GM12874 (cell line): ENCODE measurements around the gene TSC1.

Experiments used
- TF ChIP-seq, protein P1 (sequence below): IDR thresholded peaks from 2 replicates; pipeline ENCODE4 v1.5.1; 2011; ENCODE audit warnings: low read depth, mild to moderate bottlenecking, control low read depth, low read length, moderate library complexity; ENCODE audit not compliant: insufficient read depth

TSC1 gene

DNA sequence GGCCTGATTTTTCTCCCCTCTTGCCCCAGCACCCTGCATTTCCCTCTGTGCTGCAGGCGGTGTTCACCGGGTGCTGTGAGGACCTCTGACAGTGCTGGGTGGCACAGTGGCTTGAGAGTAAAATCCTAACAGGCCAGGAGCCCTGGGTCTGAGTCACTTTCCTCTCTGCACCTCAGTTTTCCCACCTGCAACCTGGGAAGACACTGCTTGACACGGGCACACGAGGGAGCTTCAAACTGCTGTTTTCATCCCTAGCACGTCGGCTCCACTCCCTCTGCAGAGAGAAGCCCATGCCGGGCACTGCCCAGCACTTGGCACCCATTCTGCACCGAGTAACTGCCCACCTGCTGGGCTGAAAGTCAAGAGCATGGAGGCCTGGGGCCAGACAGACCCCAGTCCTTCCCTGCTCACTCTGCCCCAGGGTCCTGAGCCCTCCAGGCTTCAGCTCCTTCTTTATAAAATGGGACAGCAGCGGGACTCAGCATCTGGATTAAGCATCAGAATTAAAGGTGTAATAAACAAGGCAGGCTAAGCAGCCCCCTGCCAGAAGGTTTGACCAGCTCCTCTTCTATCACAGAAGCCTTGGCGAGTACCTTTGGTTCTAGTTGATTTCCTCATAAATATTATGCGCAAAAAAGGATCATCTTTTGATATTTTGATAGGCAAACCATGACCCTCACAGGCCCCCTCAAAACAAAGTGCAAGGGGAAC, 39.2 kb upstream of the TSC1 start:
- TF ChIP-seq, protein P1, sequence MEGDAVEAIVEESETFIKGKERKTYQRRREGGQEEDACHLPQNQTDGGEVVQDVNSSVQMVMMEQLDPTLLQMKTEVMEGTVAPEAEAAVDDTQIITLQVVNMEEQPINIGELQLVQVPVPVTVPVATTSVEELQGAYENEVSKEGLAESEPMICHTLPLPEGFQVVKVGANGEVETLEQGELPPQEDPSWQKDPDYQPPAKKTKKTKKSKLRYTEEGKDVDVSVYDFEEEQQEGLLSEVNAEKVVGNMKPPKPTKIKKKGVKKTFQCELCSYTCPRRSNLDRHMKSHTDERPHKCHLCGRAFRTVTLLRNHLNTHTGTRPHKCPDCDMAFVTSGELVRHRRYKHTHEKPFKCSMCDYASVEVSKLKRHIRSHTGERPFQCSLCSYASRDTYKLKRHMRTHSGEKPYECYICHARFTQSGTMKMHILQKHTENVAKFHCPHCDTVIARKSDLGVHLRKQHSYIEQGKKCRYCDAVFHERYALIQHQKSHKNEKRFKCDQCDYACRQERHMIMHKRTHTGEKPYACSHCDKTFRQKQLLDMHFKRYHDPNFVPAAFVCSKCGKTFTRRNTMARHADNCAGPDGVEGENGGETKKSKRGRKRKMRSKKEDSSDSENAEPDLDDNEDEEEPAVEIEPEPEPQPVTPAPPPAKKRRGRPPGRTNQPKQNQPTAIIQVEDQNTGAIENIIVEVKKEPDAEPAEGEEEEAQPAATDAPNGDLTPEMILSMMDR: no peak

DNA sequence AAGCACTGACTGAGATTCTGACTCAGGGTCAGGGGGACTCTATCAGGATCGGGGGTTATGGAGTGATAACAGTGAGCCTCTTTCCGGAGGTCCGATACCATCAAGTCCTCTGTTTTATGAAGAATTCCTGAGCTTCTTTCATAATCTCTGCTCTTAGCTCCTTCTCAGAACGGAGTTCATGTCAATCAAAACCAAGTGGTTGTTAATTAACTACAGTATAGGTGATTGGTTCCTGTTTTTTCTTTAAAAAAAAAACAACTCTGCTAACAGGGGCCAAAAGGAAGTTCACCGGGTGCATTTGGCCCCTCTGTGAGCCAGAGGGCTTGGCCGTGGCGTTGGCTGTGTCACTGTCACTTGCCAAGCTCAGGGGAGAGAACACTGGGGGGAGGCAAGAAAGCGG, 38.0 kb upstream of the TSC1 start:
- TF ChIP-seq, protein P1: no peak

DNA sequence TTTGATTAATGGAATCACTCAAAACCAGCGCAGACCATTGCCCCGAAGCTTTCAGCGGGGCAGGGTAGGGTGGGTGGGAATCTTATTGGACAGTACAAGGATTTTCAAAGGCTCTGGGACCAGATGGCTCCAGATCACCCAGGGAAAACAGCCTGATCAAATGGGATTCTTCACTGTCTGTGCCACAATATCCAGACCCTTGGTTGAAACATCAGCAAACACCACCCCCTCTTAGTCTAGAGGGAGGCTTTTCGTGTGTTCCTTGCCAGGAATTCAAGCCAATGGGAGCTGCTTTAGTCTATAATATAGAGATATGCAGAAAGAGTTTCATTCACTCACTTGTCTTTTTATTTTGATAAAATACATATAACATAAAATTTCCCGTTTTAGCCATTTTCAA, 35.7 kb upstream of the TSC1 start:
- TF ChIP-seq, protein P1: no peak

DNA sequence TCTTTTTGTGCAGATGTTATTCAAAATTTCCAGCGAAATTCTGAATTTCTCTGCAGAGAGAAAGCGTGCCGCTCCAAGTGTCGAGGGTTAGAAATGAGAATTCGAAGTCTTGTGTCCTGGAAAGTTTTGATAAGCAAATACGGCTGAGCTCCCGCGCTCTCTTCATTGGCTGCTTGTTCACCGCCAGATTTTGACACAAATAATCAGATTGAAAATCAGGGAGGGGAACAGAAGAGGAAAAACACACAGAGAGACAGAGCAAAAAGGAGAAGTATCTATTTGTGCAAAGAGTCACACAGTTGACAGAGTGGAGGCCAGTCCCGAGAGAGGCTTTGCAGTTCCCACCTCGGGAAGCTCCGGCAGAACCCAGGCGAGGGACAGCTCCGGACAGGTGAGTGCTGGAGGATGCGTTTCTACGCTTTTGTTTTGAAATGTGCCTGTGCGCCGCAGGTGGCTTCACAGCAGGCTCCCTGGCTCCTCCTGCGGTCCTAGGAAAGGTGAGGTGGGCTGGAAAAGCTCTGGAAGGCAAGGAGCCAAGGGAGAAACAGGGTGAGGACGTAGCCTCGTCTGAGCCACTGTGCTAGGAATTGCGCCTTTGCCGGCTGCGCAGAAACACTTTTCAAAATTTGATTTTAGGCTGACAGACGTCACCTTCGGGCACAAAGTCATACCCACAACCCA, 34.2 kb upstream of the TSC1 start, which contains the start of gene GFI1B:
Gene GFI1B, plus strand, starts transcription at position 244 of the 681 bp plus-strand sequence. CDS start 7,985 bp downstream, outside the sequence.
- TF ChIP-seq, protein P1: no peak

DNA sequence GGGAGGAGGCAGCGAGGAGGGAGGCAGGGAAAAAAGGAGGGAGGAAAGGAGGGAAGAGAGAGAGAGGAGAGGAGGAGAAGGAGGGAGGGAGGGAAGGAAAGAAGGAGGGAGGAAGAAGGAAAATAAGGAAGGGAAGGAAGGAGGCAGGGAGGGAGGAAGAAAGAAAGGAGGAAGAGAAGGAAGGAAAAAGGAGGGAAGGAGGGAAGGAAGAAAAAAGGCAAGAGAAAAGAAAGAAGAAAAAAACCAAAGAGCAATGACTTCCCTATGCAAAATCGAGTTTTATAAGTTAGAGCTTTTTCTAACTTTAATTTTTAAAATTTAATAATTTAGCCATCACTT, 33.7 kb upstream of the TSC1 start:
- TF ChIP-seq, protein P1: no peak

DNA sequence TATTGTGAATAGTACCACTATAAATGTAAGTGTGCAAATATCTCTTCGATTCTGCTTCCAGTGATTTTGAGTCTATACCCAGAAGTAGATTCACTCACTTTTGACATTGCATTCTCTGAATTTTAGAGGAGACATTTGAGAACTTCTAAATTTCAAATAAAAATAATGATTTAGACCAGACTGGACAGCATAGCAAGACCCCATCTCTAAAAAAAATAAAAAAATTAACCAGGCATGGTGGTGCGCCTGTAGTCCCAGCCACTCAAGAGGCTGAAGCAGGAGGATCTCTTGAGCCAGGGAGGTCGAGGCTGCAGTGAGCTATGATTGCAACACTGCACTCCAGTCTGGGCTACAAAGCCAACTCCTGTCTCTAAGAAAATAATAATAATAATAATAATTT, 32.2 kb upstream of the TSC1 start:
- TF ChIP-seq, protein P1: no peak

DNA sequence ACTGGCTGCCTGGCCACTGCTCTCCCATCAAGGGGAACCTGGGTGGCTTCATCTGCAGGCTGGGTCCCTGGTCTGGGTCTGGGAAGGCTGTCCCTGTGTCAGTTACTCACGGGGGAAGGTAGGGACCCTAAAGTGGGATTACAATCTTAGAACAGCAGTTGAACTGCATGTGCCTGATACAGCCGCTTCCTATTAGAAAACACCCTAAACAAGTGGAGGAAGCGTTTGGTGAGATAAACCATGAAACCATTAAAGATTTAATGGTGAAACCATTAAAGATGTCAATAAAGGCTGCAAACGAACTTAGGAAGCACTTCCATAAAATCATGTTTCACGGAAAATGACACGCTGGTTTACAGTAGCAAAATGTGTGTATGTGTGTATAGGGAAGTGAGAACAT, 31.5 kb upstream of the TSC1 start:
- TF ChIP-seq, protein P1: no peak
